Subcutaneous adipose tissue (tissue), 4 donors: Measurements from ENCODE around the gene TMEM163. TPM values are rescaled to one million over a fixed set of nuclear protein-coding genes. Genes with fewer than 3 reads are reported as not detected.

Experiments
- CTCF ChIP-seq: fragments of 450-650 bp; IDR thresholded peaks from one replicate; pipeline ENCODE4 v1.5.1; 2016; ENCODE audit warnings: low read depth, mild to moderate bottlenecking, control low read depth, antibody characterized with exemption, moderate library complexity
- total RNA-seq, 4 donors: library from RNA; depleted of rRNA; stranded (reverse); fragments of >200 nt; gene quantifications; one replicate each; pipeline ENCODE4 v1.1.0, GENCODE V29; 2016

Gene TMEM163
- total RNA-seq, 4 donors from 2014 or later: 0.16 to 3.2 TPM; not detected in 2

GRCh38 chr2:134689315-134689714, 29.5 kb downstream of the TMEM163 start:
- TF ChIP-seq CTCF: no peak

- no peak for TF ChIP-seq CTCF
These were observed 32.8 kb downstream of the TMEM163 start for GRCh38 chr2:134685967-134686366.

- TF ChIP-seq CTCF: no peak
These were observed 35.2 kb downstream of the TMEM163 start for GRCh38 chr2:134683561-134684112.

GRCh38 chr2:134682726-134683125, 36.1 kb downstream of the TMEM163 start:
- TF ChIP-seq CTCF: no peak

- no peak for TF ChIP-seq CTCF
These were observed 37.6 kb downstream of the TMEM163 start for GRCh38 chr2:134681201-134681600.

- no peak for TF ChIP-seq CTCF
These were observed 39.1 kb downstream of the TMEM163 start for GRCh38 chr2:134679745-134680144.

GRCh38 chr2:134679294-134679693, 39.5 kb downstream of the TMEM163 start:
- TF ChIP-seq CTCF: no peak
